ENCODE measurements around the gene TMEM100. TPM values are rescaled to one million over a fixed set of nuclear protein-coding genes. Genes with fewer than 3 reads are reported as not detected.

TMEM100 gene
- total RNA-seq, 1 donor from 2014 or later: 5.3 TPM

- Mint-ChIP-seq H3K4me1 (ENCODE audit: low read depth) (peaks cover 8% of the 10 kb centered on the region), H3K36me3 (ENCODE audit: low read depth) (no peaks in the 10 kb centered on the region)
- no peak for DNase-seq (ENCODE audit: low spot score)
Measured at GRCh38 chr17:55681342-55681700, 41.3 kb downstream of the TMEM100 start.

GRCh38 chr17:55680686-55681341 lies 41.9 kb downstream of the TMEM100 start:
- Mint-ChIP-seq H3K27ac (ENCODE audit: unreplicated experiment) (no peak overlapping the region), H3K27me3 (ENCODE audit: low read depth) (peaks cover 14% of the 10 kb centered on the region), H3K36me3 (ENCODE audit: low read depth) (no peaks in the 10 kb centered on the region), H3K9me3 (ENCODE audit: low read depth) (no peaks in the 10 kb centered on the region), H3K4me1 (ENCODE audit: low read depth) (peaks cover 8% of the 10 kb centered on the region), H3K4me3 (ENCODE audit: unreplicated experiment) (no peak overlapping the region)
- DNase-seq (ENCODE audit: low spot score): no peak
- no peak for TF ChIP-seq CTCF (IDR thresholded peaks at IDR 0.05)

More at GRCh38 chr17:55681342-55681700, 41.3 kb downstream of the TMEM100 start:
- H3K9me3 Mint-ChIP-seq (ENCODE audit: low read depth): no peaks in the 10 kb centered on the region
- no peak overlapping the region for H3K4me3 Mint-ChIP-seq (ENCODE audit: unreplicated experiment)
- peaks cover 14% of the 10 kb centered on the region for H3K27me3 Mint-ChIP-seq (ENCODE audit: low read depth)
- no peak for TF ChIP-seq CTCF (IDR thresholded peaks at IDR 0.05)
- H3K27ac Mint-ChIP-seq (ENCODE audit: unreplicated experiment): no peak overlapping the region

GRCh38 chr17:55677446-55677845 lies 45.2 kb downstream of the TMEM100 start:
- H3K27ac Mint-ChIP-seq (ENCODE audit: unreplicated experiment): no peak overlapping the region
- no peaks in the 10 kb centered on the region for H3K9me3 Mint-ChIP-seq (ENCODE audit: low read depth)
- peaks cover 5% of the 10 kb centered on the region for H3K27me3 Mint-ChIP-seq (ENCODE audit: low read depth)

GRCh38 chr17:55676274-55676673 lies 46.4 kb downstream of the TMEM100 start:
- Mint-ChIP-seq H3K4me1 (ENCODE audit: low read depth) (peaks cover 3% of the 10 kb centered on the region), H3K4me3 (ENCODE audit: unreplicated experiment) (no peak overlapping the region), H3K27me3 (ENCODE audit: low read depth) (peaks cover 5% of the 10 kb centered on the region), H3K9me3 (ENCODE audit: low read depth) (no peaks in the 10 kb centered on the region), H3K36me3 (ENCODE audit: low read depth) (no peaks in the 10 kb centered on the region), H3K27ac (ENCODE audit: unreplicated experiment) (no peak overlapping the region)
- TF ChIP-seq CTCF (IDR thresholded peaks at IDR 0.05): no peak
- no peak for DNase-seq (ENCODE audit: low spot score)

More at GRCh38 chr17:55677446-55677845, 45.2 kb downstream of the TMEM100 start:
- Mint-ChIP-seq H3K36me3 (ENCODE audit: low read depth) (no peaks in the 10 kb centered on the region), H3K4me1 (ENCODE audit: low read depth) (peaks cover 8% of the 10 kb centered on the region), H3K4me3 (ENCODE audit: unreplicated experiment) (no peak overlapping the region)
- DNase-seq (ENCODE audit: low spot score): no peak
- TF ChIP-seq CTCF (IDR thresholded peaks at IDR 0.05): no peak

GRCh38 chr17:55673743-55674506 lies 48.7 kb downstream of the TMEM100 start:
- H3K9me3 Mint-ChIP-seq (ENCODE audit: low read depth): no peaks in the 10 kb centered on the region
- H3K36me3 Mint-ChIP-seq (ENCODE audit: low read depth): no peaks in the 10 kb centered on the region
- TF ChIP-seq CTCF (IDR thresholded peaks at IDR 0.05): no peak
- no peak overlapping the region for H3K4me3 Mint-ChIP-seq (ENCODE audit: unreplicated experiment)
- peaks cover 12% of the 10 kb centered on the region for H3K27me3 Mint-ChIP-seq (ENCODE audit: low read depth)
- no peaks in the 10 kb centered on the region for H3K4me1 Mint-ChIP-seq (ENCODE audit: low read depth)
- no peak overlapping the region for H3K27ac Mint-ChIP-seq (ENCODE audit: unreplicated experiment)
- DNase-seq (ENCODE audit: low spot score): no peak
